Calu3 (cell line): ENCODE data around the gene SPATA13. TPM values are rescaled to one million over a fixed set of nuclear protein-coding genes. Genes with fewer than 3 reads are reported as not detected.

ENCODE experiments used
- BruUV-seq: library from RNA; stranded (reverse); fragments of 400-500 nt; replicated peaks from 2 replicates; lab custom pipeline; 2021; lab: Mats Ljungman, UMichigan
- CTCF ChIA-PET: fragments of 300-600 bp; sonication (Branson Sonifier 250); formaldehyde crosslinking; loops from one replicate; lab custom pipeline; 2022; ENCODE audit warnings: antibody characterized with exemption; lab: Charles Lee
- DNase-seq: peaks from one replicate; pipeline ENCODE4 v3.0.0; 2022
- H3K27ac Mint-ChIP-seq: one replicate; pipeline ENCODE4 v1.8.0; 2022; ENCODE audit warnings: mixed read lengths; ENCODE audit not compliant: unreplicated experiment
- H3K27me3 Mint-ChIP-seq: one replicate; pipeline ENCODE4 v1.8.0; 2022; ENCODE audit warnings: mixed read lengths; ENCODE audit not compliant: unreplicated experiment
- H3K36me3 Mint-ChIP-seq: one replicate; pipeline ENCODE4 v1.8.0; 2022; ENCODE audit warnings: mild to moderate bottlenecking, moderate library complexity, mixed read lengths; ENCODE audit not compliant: insufficient read depth, unreplicated experiment
- H3K4me1 Mint-ChIP-seq: one replicate; pipeline ENCODE4 v1.8.0; 2022; ENCODE audit warnings: mild to moderate bottlenecking, low read depth, mixed read lengths; ENCODE audit not compliant: unreplicated experiment
- H3K4me3 Mint-ChIP-seq: one replicate; pipeline ENCODE4 v1.8.0; 2022; ENCODE audit warnings: mild to moderate bottlenecking, low read depth, moderate library complexity, mixed read lengths; ENCODE audit not compliant: unreplicated experiment
- H3K9me3 Mint-ChIP-seq: one replicate; pipeline ENCODE4 v1.8.0; 2022; ENCODE audit warnings: low read depth, mixed read lengths; ENCODE audit not compliant: unreplicated experiment
- CTCF ChIP-seq: fragments of 200-600 bp; IDR thresholded peaks from one replicate; pipeline ENCODE4 v1.8.0; 2022; ENCODE audit warnings: antibody characterized with exemption; ENCODE audit not compliant: unreplicated experiment
- intact Hi-C: fragments of 100-400 bp; cut with micrococcal nuclease; formaldehyde crosslinking; loops from one replicate; pipeline ENCODE4 v1.10.0; 2022; ENCODE audit not compliant: unreplicated experiment
- total RNA-seq: library from RNA; stranded (reverse); gene quantifications from 2 replicates; pipeline ENCODE4 v1.2.3, GENCODE V29; 2022

Gene SPATA13
- total RNA-seq, 1 experiment from 2014 or later: 33.8 TPM

GRCh38 chr13:24124789-24125476 is 35.6 kb upstream of the SPATA13 start:
- Mint-ChIP-seq H3K4me3 (no peak overlapping the region), H3K36me3 (no peaks in the 10 kb centered on the region), H3K27me3 (no peaks in the 10 kb centered on the region), H3K27ac (peak overlapping the region; percentile 80), H3K4me1 (peaks cover 41% of the 10 kb centered on the region), H3K9me3 (peaks cover 2% of the 10 kb centered on the region)
- CTCF ChIA-PET: interaction anchor here (0.9 kb wide), 1 partner anchor 11 kb away, joined by 5 read pairs; no protein-coding TSS in a partner anchor
- intact Hi-C loops: no loop called here
- no peak for DNase-seq
- no TSS peak for BruUV-seq
- TF ChIP-seq CTCF: no peak

DNA sequence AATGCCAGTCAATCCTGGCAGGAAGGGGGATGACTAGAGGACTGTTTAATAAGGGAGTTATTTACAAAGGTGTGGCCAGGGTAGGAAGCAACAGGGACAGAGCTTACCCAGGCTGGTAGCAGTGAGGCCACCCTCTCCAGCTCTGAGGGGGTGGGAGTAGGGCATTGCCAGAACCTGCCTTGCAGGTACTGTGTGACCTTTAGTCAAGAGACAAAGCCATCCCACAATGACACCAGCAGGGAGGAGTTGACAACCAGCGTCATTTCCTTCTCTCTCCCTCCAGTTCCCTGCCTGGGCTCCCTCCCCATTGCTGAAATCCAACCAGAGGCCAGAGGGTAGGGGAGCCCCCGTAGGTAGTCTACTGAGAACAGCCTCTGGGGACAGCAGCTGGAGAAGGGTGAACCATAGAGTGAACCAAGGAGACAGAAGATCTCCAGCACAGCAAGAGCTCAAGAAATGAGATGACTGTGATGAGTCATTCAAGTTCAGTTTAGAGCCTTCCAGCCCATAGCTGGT is 33.3 kb upstream of the SPATA13 start:
- CTCF ChIA-PET: interaction anchor here (0.6 to 1.5 kb wide), 4 partner anchors 9 to 536 kb away, joined by 3 to 7 read pairs (median 4); partner anchors contain the start of gene SPATA13
- Mint-ChIP-seq H3K9me3 (peaks cover 5% of the 10 kb centered on the region), H3K36me3 (no peaks in the 10 kb centered on the region), H3K27ac (peak overlapping the region; percentile 80), H3K4me1 (peaks cover 42% of the 10 kb centered on the region), H3K27me3 (no peaks in the 10 kb centered on the region), H3K4me3 (peak overlapping the region; percentile 41)
- intact Hi-C loops: no loop called here
- no TSS peak for BruUV-seq
- DNase-seq: peak; percentile 73
- TF ChIP-seq CTCF: no peak

DNA sequence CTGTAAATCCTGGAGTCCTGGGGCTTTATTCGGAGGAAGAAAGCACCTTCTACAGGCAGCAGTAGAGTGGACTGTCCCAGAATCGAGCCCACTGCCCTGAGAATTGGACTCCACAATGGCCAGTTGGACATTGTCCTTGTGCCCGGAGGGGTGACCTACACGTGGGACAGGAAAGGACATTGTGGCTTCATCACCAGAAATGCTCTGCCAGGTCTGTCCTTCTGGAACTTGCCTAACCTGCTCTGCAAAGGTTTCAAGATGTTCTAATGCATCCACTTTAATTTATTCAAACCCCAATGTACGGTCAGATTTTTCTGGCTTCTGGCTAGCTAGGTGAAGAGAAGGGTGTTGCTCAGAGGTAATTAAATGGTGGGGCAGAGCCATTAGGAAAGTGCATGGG is 32.4 kb upstream of the SPATA13 start:
- CTCF ChIA-PET: interaction anchor here (1.2 kb wide), 1 partner anchor 20 kb away, joined by 7 read pairs; no protein-coding TSS in a partner anchor
- H3K4me3 Mint-ChIP-seq: no peak overlapping the region
- intact Hi-C loops: no loop called here
- peaks cover 3% of the 10 kb centered on the region for H3K9me3 Mint-ChIP-seq
- TF ChIP-seq CTCF: no peak
- peaks cover 36% of the 10 kb centered on the region for H3K4me1 Mint-ChIP-seq
- no peak overlapping the region for H3K27ac Mint-ChIP-seq
- no TSS peak for BruUV-seq
- no peak for DNase-seq
- H3K36me3 Mint-ChIP-seq: no peaks in the 10 kb centered on the region
- no peaks in the 10 kb centered on the region for H3K27me3 Mint-ChIP-seq

DNA sequence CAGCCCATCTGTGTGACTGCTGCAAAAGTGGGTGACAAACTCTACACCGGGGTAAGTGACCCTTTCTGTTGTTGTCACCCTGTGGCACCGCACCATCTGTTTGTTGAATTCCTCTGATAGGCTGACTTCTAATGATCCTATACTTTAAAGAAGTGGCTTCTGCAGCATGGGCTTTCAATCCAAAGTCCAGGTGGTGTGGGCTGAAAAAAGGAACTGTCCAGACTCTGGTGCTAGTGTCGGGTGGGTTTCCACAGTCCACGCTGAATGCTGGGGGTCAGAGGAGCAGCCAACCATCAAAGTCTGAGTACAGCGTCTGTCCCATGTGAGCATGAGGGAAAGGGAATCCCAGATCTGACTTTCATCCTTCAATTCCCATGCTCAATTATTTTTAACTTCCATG is 31.6 kb upstream of the SPATA13 start:
- H3K4me1 Mint-ChIP-seq: peaks cover 36% of the 10 kb centered on the region
- no peak for TF ChIP-seq CTCF
- BruUV-seq: no TSS peak
- intact Hi-C loops: no loop called here
- no peak overlapping the region for H3K27ac Mint-ChIP-seq
- H3K4me3 Mint-ChIP-seq: no peak overlapping the region
- H3K36me3 Mint-ChIP-seq: no peaks in the 10 kb centered on the region
- no peak for DNase-seq
- no peaks in the 10 kb centered on the region for H3K27me3 Mint-ChIP-seq
- CTCF ChIA-PET: no interaction called here
- peaks cover 3% of the 10 kb centered on the region for H3K9me3 Mint-ChIP-seq
